Aorta (tissue), 5 donors: ENCODE measurements around the gene GNS. TPM values are rescaled to one million over a fixed set of nuclear protein-coding genes. Genes with fewer than 3 reads are reported as not detected.
"Not testable (repeated sequence)": the region's sequence is repeated elsewhere in the genome, so short reads cannot be mapped to it uniquely, and the experiment has no call there.

Source experiments
- ATAC-seq: fragments of 200-7000 bp; cut with Tn5 transposase; one replicate; pipeline ENCODE4 v1.9.1; 2022; ENCODE audit warnings: moderate library complexity; ENCODE audit not compliant: low FRiP score
- DNase-seq, 2 donors: peaks; one replicate each; pipeline ENCODE4 v3.0.0-alpha.2; 2020
- H3K27ac ChIP-seq, 2 donors: one replicate each; pipeline ENCODE4 v1.5.1; 2013; ENCODE audit warnings: low read length in 2 of 2, mild to moderate bottlenecking in 2 of 2, moderate library complexity in 2 of 2, control low read depth in 1 of 2, inconsistent platforms in 1 of 2, low read depth in 1 of 2
- H3K27me3 ChIP-seq, 2 donors: one replicate each; pipeline ENCODE4 v1.6.1; 2013; ENCODE audit warnings: control low read depth in 1 of 2, low read length in 1 of 2, mild to moderate bottlenecking in 1 of 2, moderate library complexity in 1 of 2; ENCODE audit not compliant: insufficient read depth in 2 of 2, control insufficient read depth in 1 of 2
- H3K36me3 ChIP-seq, 2 donors: one replicate each; pipeline ENCODE4 v1.6.1; 2013; ENCODE audit warnings: control low read depth in 1 of 2, low read length in 1 of 2, mild to moderate bottlenecking in 1 of 2; ENCODE audit not compliant: insufficient read depth in 2 of 2, control insufficient read depth in 1 of 2
- H3K4me1 ChIP-seq, 2 donors: one replicate each; pipeline ENCODE4 v1.6.1; 2013; ENCODE audit warnings: low read length in 2 of 2, control low read depth in 1 of 2, mild to moderate bottlenecking in 1 of 2, moderate library complexity in 1 of 2; ENCODE audit not compliant: insufficient read depth in 2 of 2, control insufficient read depth in 1 of 2
- H3K4me3 ChIP-seq, 2 donors: one replicate each; pipeline ENCODE4 v1.5.1; 2013; ENCODE audit warnings: low read length in 2 of 2, control low read depth in 1 of 2, mild to moderate bottlenecking in 1 of 2
- H3K9me3 ChIP-seq: one replicate; pipeline ENCODE4 v1.6.1; 2013; ENCODE audit warnings: mild to moderate bottlenecking, low read length; ENCODE audit not compliant: control insufficient read depth
- WGBS, 2 donors: extraction: QIAGEN DNeasy Blood & Tissue Kit; methylation state at CpG; one replicate each; pipeline ENCODE4 v1.1.7; 2013; 5-methylcytosine and 5-hydroxymethylcytosine counted together
- intact Hi-C, 2 donors: fragments of 100-400 bp; cut with DNase I; formaldehyde crosslinking; loops; one replicate each; pipeline versions ENCODE4 v1.14.2 to v1.15.0; 2022
- polyA plus RNA-seq, 2 donors: library from polyadenylated mRNA; stranded (reverse); fragments of 200-250 nt; gene quantifications; one replicate each; pipeline ENCODE4 v1.2.3, GENCODE V29; 2013
- total RNA-seq, 2 donors: library from RNA; stranded (reverse); fragmentation: NEBNext Ultra II Directional; extraction: Animal tissue kit (Norgen Biotek cat#: 25700); gene quantifications; one replicate each; pipeline ENCODE4 v1.2.1, GENCODE V29; 2021
- donor health status: healthy with polysubstance abuse.
- donor health status: Bipolar disorder and iron deficiency.
- donor health status: DM: no; HTN: no; CAD: no.
- donor health status: DM: no; HTN: no; CAD: no.
- donor health status: DM: yes; HTN: yes; CAD: no.

The GNS gene
- total and polyA plus RNA-seq, 4 donors, result 29.6 to 152 (median 78.4) TPM

DNA sequence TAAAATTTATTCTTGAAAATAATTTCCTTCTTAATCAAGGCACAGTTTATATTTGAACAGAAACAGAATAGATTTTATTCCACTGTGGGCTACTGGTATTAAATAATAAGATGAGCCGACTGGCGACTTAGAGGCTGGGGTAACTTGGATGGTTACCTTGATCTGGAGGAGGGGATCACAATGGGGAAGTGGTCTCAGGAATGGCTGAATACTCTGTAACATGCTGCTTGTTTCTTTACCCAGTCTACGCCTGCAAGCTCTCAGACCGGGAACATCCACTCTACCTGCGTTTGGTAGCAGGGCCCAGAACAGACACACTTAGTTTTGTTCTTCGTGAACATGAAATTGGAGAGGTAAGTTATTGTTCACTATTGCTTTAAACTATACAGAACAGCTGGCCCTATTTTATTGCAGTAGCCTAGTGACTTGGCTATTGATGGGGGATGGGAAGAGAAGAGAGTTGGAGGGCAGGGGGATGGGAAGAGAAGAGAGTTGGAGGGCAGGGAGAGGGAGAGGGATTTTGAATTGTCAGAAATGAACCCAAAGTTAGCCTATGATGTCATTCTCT, 67.9 kb downstream of the GNS start:
- Histone ChIP-seq H3K36me3 (peaks cover 3% of the 10 kb centered on the region in 2 donors), H3K9me3 (no peaks in the 10 kb centered on the region), H3K4me1 (peaks cover 0 to 4% of the 10 kb centered on the region in 2 donors), H3K27me3 (no peaks in the 10 kb centered on the region), H3K27ac (peak overlapping the region in 1 of 2 donors; percentile 9), H3K4me3 (no peak overlapping the region)
- WGBS, 2 donors, result 76 to 82% methylated on average over 6 of the region's 6 CpGs
- ATAC-seq (no peak), DNase-seq (no peak)
- intact Hi-C loops, result no loop called here

DNA sequence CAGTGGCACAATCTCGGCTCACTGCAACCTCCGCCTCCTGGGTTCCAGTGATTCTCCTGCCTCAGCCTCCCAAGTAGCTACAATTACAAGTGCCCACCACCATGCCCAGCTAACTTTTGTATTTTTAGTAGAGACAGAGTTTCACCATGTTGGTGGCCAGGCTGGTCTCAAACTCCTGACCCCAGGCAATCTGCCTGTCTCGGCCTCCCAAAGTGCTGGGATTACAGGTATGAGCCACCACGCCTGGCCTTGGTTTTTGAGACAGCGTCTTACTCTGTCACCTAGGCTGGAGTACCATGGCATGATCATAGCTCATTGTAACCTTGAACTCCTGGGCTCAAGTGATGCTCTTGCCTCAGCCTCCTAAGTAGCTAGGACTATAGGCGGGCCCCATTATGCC, 69.0 kb downstream of the GNS start:
- H3K36me3 ChIP-seq, ATAC-seq, DNase-seq, H3K4me3 ChIP-seq, H3K4me1 ChIP-seq, H3K27me3 ChIP-seq, H3K27ac ChIP-seq, intact Hi-C loops, H3K9me3 ChIP-seq: not testable (repeated sequence)
- 96 to 97% methylated on average over 6 of the region's 6 CpGs for WGBS, 2 donors

DNA sequence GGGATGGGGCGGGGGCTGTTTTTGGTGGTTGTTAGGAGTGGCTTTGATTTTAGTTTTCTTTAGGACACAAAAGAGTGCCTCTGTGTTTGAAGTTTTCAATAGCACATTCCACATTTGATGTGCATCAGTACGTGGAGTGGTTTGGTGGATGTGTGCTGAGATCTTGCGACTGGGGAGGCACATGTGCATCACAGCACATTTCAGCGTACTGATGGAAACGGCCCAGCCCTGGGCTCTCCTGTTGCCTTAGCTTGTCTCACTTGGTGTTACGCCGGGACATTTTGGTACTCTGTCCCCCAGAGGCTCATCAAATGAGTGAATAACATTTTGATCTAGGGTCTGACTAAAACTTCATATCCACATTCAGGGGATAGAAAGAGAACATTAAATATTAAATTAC, 70.5 kb downstream of the GNS start:
- no peaks in the 10 kb centered on the region for H3K27me3 ChIP-seq
- DNase-seq (no peak), ATAC-seq (peak; percentile 59)
- peak overlapping the region in 1 of 2 donors; percentile 61 for H3K27ac ChIP-seq
- H3K36me3 ChIP-seq, result peaks cover 3 to 5% of the 10 kb centered on the region in 2 donors
- H3K4me1 ChIP-seq, result peaks cover 0 to 3% of the 10 kb centered on the region in 2 donors
- no peaks in the 10 kb centered on the region for H3K9me3 ChIP-seq
- WGBS, 2 donors, result 34% methylated on average over 7 of the region's 7 CpGs
- intact Hi-C loops, result loop anchor here in 1 of 2 donors (5.0 kb wide), 1 partner anchor 76 kb away; the partner anchor contains the start of gene RASSF3
- no peak overlapping the region for H3K4me3 ChIP-seq

DNA sequence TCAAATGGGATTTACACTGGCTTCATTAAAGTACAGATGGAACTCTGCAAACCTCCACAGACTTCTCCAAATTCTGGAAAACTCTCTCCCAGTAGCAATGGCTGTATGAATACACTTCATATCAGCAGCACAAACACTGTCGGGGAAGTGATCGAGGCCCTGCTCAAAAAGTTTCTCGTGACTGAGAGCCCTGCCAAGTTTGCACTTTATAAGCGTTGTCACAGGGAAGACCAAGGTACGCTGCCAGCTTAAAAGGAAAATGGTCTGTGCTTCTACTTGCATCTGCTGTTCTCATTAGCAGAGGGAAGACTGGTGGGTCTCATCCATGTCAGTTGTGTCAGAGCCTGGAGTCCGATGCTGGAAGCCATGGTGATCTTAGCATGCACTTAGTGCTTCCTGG, 71.0 kb downstream of the GNS start:
- H3K9me3 ChIP-seq, result no peaks in the 10 kb centered on the region
- peaks cover 0 to 5% of the 10 kb centered on the region in 2 donors for H3K4me1 ChIP-seq
- DNase-seq (no peak), ATAC-seq (no peak)
- peaks cover 3 to 5% of the 10 kb centered on the region in 2 donors for H3K36me3 ChIP-seq
- H3K27me3 ChIP-seq, result no peaks in the 10 kb centered on the region
- 14 to 16% methylated on average over 6 of the region's 6 CpGs for WGBS, 2 donors
- no peak overlapping the region for H3K4me3 ChIP-seq
- peak overlapping the region; percentile 5 to 37 for H3K27ac ChIP-seq
- intact Hi-C loops, result loop anchor here in 1 of 2 donors (5.0 kb wide), 1 partner anchor 76 kb away; the partner anchor contains the start of gene RASSF3

DNA sequence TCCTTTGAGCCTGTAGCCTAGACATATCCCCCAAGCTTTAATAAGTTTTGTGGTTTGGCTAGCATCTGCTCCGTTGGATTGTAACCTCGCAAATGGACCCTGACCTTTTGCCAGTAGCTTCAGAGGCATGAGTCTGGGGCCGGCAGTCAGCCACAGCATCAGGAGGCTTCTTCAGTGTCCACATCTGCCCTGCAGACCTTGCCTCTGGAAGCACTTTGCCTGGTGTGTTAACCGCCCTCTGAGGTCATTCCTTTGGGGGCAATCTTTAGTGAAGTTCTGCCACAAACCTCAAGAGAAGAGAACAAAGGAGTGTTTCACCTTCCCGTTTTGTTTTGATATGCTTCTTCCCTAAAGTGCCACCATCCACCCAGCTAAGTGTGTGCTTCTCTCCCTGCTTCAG, 71.4 kb downstream of the GNS start:
- ATAC-seq, result no peak
- Histone ChIP-seq H3K36me3 (peaks cover 3 to 5% of the 10 kb centered on the region in 2 donors), H3K4me3 (no peak overlapping the region), H3K4me1 (peaks cover 0 to 6% of the 10 kb centered on the region in 2 donors), H3K27me3 (no peaks in the 10 kb centered on the region), H3K9me3 (no peaks in the 10 kb centered on the region), H3K27ac (peak overlapping the region; percentile 5 to 37)
- WGBS, 2 donors, result 23 to 26% methylated on average over 5 of the region's 5 CpGs
- intact Hi-C loops, result loop anchor here in 1 of 2 donors (5.0 kb wide), 1 partner anchor 76 kb away; the partner anchor contains the start of gene RASSF3
- no peak for DNase-seq

DNA sequence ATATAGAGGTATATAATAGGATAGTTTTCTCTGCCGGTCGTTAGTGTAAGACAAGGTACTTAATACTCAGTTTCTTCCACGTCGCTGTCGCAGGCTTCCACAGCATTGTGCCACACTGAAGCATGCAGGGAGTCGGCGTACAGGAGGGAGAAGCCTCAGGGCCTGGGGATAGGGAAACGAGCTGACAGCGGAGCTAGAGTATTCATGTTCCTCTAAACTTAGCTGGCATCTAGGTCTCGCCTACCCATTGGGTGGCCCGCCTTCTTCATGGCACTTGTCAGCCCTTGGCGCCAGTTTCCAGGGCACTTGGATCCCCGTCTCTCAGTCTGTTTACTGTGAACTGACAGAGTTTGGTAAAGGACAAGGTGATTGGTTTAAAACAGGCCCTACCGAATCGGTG, 73.6 kb downstream of the GNS start:
- intact Hi-C loops, result loop anchor here in 1 of 2 donors (5.0 kb wide), 1 partner anchor 73 kb away; the partner anchor contains the start of gene RASSF3
- peaks cover 0 to 3% of the 10 kb centered on the region in 2 donors for H3K4me1 ChIP-seq
- H3K27ac ChIP-seq, result no peak overlapping the region
- DNase-seq, result no peak
- WGBS, 2 donors, result 82 to 87% methylated on average over 15 of the region's 15 CpGs
- H3K9me3 ChIP-seq, result no peaks in the 10 kb centered on the region
- H3K36me3 ChIP-seq, result peaks cover 0 to 5% of the 10 kb centered on the region in 2 donors
- no peak overlapping the region for H3K4me3 ChIP-seq
- H3K27me3 ChIP-seq, result no peaks in the 10 kb centered on the region
- ATAC-seq, result no peak

DNA sequence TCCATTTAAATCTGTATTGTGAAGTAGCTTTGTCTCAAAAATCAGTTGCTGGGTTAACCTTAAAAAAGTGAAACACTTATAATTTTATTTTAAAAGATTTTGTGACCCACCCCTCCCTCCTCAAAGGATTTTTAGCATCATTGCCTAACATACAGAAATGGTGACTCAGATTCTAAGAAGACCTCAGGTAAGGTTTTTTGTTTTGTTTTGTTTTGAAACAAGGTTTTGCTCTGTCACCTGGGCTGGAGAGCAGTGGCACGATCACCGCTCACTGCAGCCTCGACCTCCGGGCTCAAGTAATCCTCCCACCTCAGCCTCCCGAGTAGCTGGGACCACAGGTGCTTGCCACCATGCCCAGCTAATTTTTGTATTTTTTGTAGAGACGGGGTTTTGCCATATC, 74.2 kb downstream of the GNS start:
- Histone ChIP-seq H3K4me3 (no peak overlapping the region), H3K36me3 (peaks cover 0 to 5% of the 10 kb centered on the region in 2 donors), H3K27ac (no peak overlapping the region), H3K4me1 (peaks cover 0 to 3% of the 10 kb centered on the region in 2 donors), H3K9me3 (no peaks in the 10 kb centered on the region), H3K27me3 (no peaks in the 10 kb centered on the region)
- 93 to 94% methylated on average over 6 of the region's 6 CpGs for WGBS, 2 donors
- ATAC-seq (no peak), DNase-seq (no peak)
- intact Hi-C loops, result loop anchor here in 1 of 2 donors (5.0 kb wide), 1 partner anchor 73 kb away; the partner anchor contains the start of gene RASSF3

DNA sequence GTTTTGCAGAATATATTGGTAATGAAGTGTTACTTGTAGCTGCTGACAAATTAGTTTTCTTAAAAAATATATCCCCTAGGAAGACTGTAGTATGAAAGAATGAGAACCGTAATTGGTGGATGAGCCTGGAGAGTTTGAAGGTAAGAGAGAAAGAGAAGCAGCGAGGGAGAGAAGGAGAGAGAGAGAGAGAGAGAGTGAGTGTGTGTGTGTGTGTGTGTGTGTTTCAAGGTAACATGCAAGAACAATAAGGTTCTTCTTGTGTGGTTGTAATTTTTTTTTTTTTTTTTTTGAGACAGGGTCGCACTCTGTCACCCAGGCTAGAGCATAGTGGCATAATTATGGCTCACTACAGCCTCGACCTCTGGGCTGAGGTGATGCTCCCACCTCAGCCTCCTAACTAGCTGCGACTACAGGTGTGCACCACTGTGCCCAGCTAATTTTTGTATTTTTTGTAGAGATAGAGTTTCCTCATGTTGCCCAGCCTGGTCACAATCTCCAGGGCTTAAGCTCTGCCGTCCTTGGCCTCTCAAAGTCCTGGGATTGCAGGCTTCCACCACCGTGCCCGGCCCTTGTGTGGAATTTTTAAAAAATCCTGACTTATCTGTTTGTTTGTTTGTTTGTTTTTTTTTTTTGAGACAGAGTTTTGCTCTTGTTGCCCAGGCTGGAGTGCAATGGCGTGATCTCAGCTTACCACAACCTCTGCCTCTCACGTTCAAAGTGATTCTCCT, 75.2 kb downstream of the GNS start:
- Histone ChIP-seq H3K27ac (no peak overlapping the region), H3K27me3 (no peaks in the 10 kb centered on the region), H3K4me1 (peaks cover under 1 to 3% of the 10 kb centered on the region in 2 donors), H3K36me3 (peaks cover 0 to 5% of the 10 kb centered on the region in 2 donors), H3K4me3 (no peak overlapping the region), H3K9me3 (no peaks in the 10 kb centered on the region)
- ATAC-seq, result no peak
- WGBS, 2 donors, result 71 to 72% methylated on average over 10 of the region's 10 CpGs
- DNase-seq, result no peak
- intact Hi-C loops, result no loop called here
